ENCODE results near the gene PPM1A. TPM values are rescaled to one million over a fixed set of nuclear protein-coding genes. Genes with fewer than 3 reads are reported as not detected.

Gene PPM1A
- total and polyA plus RNA-seq, 9 of the 15 experiments (the other 6 are each of a cell fraction or from before 2014, with no cell fraction given), result 5.5 to 23.9 (median 15.2) TPM

GRCh38 chr14:60302663-60303062, 53.6 kb downstream of the PPM1A start:
- POLR2A ChIA-PET, result no interaction called here
- no peak overlapping the region for H3K4me2 ChIP-seq (ENCODE audit: insufficient read depth, low read length)
- no peak for FAIRE-seq

GRCh38 chr14:60303745-60304144, 54.7 kb downstream of the PPM1A start:
- no peak overlapping the region for H3K9ac ChIP-seq (ENCODE audit: insufficient read depth in 1 of 2, low read depth in 2 of 2, low read length in 2 of 2)
- H3K4me3 ChIP-seq, result no peak overlapping the region
- no TSS peak for BruUV-seq (replicated peaks)
- H3K36me3 ChIP-seq (ENCODE audit: control insufficient read depth, insufficient read depth, low read length), result no peaks in the 10 kb centered on the region
- DNase-seq (ENCODE audit: extremely low read depth in 1 of 4, low spot score in 3 of 4) (no peak), FAIRE-seq (no peak), ATAC-seq (no peak)
- CTCF ChIA-PET (ENCODE audit: low intra/inter-chr PET ratio), result no interaction called here
- H3K4me2 ChIP-seq (ENCODE audit: insufficient read depth, low read length), result no peak overlapping the region
- H3K9me1 ChIP-seq (ENCODE audit: control insufficient read depth, insufficient read depth, low read length), result no peaks in the 10 kb centered on the region
- intact Hi-C loops (cut with micrococcal nuclease) (no loop called here), in situ Hi-C loops (cut with MboI) (no loop called here)
- POLR2A ChIA-PET, result no interaction called here
- WGBS (ENCODE audit: insufficient coverage, low coverage, missing lambda C conversion rate), result 75% methylated on average over 7 of the region's 7 CpGs
- H3K4me1 ChIP-seq (replicated peaks in 1 of 2; ENCODE audit: control insufficient read depth in 2 of 2, insufficient read depth in 2 of 2, low read length in 2 of 2), result no peaks in the 10 kb centered on the region; a peak in 2 of 5 replicates
- no peaks in the 10 kb centered on the region for H3K9me3 ChIP-seq (replicated peaks; ENCODE audit: control insufficient read depth, insufficient read depth, low read depth, low read length)
- H3K79me2 ChIP-seq (ENCODE audit: control insufficient read depth, insufficient read depth, low read length), result no peaks in the 10 kb centered on the region
- H3K27ac ChIP-seq (ENCODE audit: extremely low read depth, low read depth, low read length), result no peak overlapping the region
- H2AFZ ChIP-seq (ENCODE audit: low read depth, low read length), result no peak overlapping the region
- no peaks in the 10 kb centered on the region for H3K27me3 ChIP-seq (ENCODE audit: control insufficient read depth in 2 of 2, insufficient read depth in 2 of 2, low read length in 2 of 2)
- TF ChIP-seq CEBPB (tag; IDR thresholded peaks at IDR 0.05) (no peak), ZNF551 (CRISPR knock-in tag; IDR thresholded peaks at IDR 0.05) (no peak)
- H4K20me1 ChIP-seq (replicated peaks; ENCODE audit: control insufficient read depth, insufficient read depth, low read length), result no peaks in the 10 kb centered on the region

More at GRCh38 chr14:60302663-60303062, 53.6 kb downstream of the PPM1A start:
- intact Hi-C loops (cut with micrococcal nuclease), result no loop called here
- H3K9ac ChIP-seq (ENCODE audit: insufficient read depth in 1 of 2, low read depth in 2 of 2, low read length in 2 of 2), result no peak overlapping the region
- BruUV-seq (replicated peaks), result no TSS peak
- CTCF ChIA-PET (ENCODE audit: low intra/inter-chr PET ratio), result no interaction called here
- H3K4me3 ChIP-seq, result no peak overlapping the region
- no peaks in the 10 kb centered on the region for H3K79me2 ChIP-seq (ENCODE audit: control insufficient read depth, insufficient read depth, low read length)
- H4K20me1 ChIP-seq (replicated peaks; ENCODE audit: control insufficient read depth, insufficient read depth, low read length), result no peaks in the 10 kb centered on the region
- no peaks in the 10 kb centered on the region; a peak in 2 of 5 replicates for H3K4me1 ChIP-seq (replicated peaks in 1 of 2; ENCODE audit: control insufficient read depth in 2 of 2, insufficient read depth in 2 of 2, low read length in 2 of 2)
- TF ChIP-seq ZNF830 (CRISPR knock-in tag; IDR thresholded peaks at IDR 0.05), result no peak
- H3K9me1 ChIP-seq (ENCODE audit: control insufficient read depth, insufficient read depth, low read length), result no peaks in the 10 kb centered on the region
- no peak for DNase-seq (ENCODE audit: extremely low read depth in 1 of 4, low spot score in 3 of 4)
- H3K27ac ChIP-seq (ENCODE audit: extremely low read depth, low read depth, low read length), result no peak overlapping the region
- WGBS (ENCODE audit: insufficient coverage, low coverage, missing lambda C conversion rate), result 40% methylated on average over 1 of the region's 1 CpG
- in situ Hi-C loops (cut with MboI), result no loop called here
- no peaks in the 10 kb centered on the region for H3K36me3 ChIP-seq (ENCODE audit: control insufficient read depth, insufficient read depth, low read length)
- H2AFZ ChIP-seq (ENCODE audit: low read depth, low read length), result no peak overlapping the region
- no peaks in the 10 kb centered on the region for H3K27me3 ChIP-seq (ENCODE audit: control insufficient read depth in 2 of 2, insufficient read depth in 2 of 2, low read length in 2 of 2)
- ATAC-seq, result no peak
- H3K9me3 ChIP-seq (replicated peaks; ENCODE audit: control insufficient read depth, insufficient read depth, low read depth, low read length), result no peaks in the 10 kb centered on the region

Measured in K562 (cell line).